ENCODE data around the gene TNFRSF18.

TNFRSF18 gene

DNA sequence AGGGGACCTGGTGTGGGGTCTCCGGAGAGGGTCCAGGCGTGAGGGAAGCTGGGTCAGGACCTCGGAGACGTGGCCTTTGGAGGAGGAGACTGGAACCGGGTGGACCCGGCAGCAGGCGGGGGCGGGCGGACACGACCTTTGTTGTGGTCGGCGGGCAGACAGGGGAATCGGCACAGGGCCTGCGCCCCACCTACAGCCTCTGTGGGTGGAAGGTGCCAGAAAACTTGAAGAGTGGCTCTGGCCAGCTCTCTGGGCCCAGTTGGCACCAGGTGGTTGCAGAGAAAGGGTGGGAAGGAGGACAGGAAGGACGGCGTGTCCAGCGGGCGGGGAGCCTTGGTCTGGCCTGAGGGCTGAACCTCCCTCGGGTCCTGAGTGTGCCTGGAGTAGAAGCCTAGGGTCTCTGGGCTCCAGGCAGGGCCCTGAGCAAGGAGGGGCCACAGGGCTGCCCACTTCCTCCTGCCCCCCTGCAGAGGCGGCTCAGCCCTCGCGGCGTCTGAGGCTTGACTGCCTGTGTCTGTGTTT is 40.4 kb downstream of the TNFRSF18 start:
- DNase-seq (ENCODE audit: low spot score) = no peak

DNA sequence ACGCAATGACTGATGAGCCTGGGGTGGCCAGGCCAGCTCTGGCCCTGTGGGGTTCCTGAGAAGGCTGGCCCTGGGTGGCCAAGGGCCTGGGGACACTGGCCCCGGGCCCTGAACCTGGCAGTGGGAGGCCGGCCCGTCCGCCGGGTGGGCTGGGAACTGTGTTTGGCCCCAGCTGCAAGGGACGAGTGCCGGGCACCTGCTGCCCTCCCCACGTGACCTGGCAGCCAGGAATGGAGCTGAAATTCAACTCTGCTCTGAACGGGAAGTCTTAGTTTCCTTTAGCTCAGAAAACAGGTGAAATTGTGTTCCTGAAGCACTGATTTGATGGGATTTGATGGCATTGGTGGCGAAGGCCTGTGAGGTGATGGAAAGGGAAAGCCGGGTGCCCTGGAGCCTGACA is 40.9 kb downstream of the TNFRSF18 start:
- DNase-seq (ENCODE audit: low spot score) = no peak

DNA sequence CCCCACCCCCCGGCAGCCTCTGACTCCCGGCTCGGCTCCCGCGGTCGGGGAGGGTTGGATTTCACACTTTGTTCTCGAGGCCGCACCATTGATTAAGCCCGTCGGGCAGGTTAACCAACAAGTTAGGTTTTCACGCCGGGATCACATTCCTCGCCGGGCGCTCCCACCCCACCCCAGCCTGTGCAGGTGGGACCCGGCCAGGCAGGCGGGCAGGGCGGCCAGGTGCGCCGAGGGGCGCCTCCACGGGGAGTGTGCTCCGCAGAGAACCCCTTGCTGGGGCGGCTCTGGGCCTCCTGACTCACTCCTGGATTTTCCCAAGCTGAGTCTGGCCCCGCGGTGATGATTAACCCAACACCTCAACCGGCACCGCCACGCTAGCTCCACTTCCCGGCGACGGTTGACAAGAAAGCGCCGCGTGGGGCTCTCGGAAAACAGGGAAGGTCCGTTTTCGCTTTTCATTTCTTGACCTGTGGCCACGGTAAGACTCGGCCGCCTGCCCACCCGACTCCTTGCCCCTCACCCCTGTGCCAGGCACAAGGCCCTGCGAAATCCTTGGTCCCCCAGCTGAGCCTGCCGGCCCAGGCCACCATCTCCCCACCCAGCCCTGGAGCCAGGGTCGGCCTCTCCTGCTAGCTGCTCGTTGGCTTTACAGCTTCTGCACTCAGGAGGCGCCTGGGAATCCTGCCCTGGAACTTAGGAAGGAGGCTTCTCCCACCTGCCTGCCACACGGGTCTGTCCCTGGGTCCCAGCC is 41.5 kb downstream of the TNFRSF18 start:
- DNase-seq (ENCODE audit: low spot score) = no peak

DNA sequence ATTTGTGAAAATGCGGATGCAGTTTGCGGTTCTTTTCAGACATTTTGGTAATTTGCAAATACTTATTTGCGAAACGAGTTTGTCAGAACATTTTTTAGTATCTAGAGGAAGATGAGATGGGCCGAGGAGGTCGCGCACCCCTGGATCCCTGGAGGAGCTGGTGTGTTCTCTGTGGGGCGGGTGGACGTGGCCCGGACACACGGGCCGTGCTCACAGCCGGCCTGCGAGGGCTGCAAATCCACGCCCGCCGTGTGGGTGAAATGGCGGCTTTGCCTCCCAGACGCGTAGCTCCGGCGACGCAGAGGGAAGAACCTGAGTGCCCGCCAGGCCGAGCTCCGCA is 42.1 kb downstream of the TNFRSF18 start:
- DNase-seq (ENCODE audit: low spot score) = no peak

DNA sequence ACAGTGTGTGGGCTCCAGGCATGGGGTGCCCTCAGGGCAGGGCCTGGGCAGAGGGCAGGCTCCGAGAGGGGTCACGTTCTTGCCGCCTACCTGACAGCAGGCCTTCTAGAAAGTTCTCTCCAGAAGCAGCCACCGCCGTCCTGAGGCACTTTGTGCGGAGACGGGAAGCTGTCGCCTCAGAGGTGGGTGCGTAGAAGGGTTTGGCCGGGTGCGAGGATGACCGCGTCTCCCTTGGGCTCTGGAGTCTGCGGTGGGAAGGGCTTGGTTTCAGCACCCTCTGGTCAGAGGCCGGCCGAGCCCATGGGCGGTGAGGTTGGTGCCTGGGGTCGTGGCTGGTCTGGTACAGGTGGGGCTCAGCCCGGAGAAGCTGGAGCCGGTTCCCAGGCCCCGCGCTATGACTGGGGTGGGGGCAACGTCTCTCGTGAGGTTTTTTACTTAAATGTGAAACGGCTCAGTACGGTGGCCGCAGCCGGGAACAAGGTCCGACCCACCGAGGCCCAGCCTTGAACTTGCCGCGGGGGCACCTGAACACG is 42.8 kb downstream of the TNFRSF18 start:
- no peak for DNase-seq (ENCODE audit: low spot score)

DNA sequence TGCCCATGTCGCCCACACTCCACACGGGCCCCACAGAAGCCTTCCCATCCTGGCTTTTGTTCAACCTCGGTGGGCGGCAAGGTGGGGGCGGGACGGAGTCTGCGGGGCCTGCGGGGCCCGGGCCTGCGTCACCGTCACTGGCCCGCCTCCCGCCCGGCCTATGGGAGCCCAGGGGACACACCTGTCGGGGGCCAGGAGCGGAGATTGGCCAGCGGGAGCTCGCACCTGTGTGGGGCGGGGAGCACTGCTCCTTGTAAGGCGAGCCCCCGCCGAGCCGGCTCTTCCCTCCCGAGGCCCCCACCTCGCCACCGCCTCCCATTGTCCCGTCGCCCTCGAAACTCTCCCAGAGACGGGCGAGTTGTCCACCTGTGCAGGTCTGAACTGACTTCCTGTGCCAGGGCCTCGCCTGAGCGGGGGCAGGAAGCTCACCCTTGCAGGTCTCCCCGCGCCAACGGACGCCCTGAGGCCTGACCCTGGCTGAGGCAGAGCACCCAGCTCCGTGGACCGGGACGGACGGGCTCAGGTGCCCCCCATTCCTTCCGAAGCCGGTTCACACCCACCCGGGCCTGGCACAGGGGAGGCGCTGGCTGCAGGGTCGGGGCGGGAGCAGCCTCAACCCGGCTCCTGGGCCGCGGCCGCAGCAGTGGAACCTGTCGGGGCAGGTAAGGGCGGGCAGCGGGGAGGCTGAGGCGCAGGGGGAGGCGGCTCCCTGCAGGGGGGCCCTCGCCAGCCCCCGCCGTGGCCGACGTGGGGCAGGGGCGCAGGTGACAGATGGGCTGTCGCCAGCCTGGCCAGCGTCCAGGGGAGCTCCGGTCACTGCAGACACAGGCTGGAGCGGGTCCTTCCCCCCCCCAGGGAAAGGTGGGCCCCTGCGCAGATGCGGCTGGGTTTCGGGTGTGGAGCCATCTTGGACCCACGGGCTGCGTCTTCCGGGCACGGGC is 43.5 kb downstream of the TNFRSF18 start:
- no peak for DNase-seq (ENCODE audit: low spot score)

DNA sequence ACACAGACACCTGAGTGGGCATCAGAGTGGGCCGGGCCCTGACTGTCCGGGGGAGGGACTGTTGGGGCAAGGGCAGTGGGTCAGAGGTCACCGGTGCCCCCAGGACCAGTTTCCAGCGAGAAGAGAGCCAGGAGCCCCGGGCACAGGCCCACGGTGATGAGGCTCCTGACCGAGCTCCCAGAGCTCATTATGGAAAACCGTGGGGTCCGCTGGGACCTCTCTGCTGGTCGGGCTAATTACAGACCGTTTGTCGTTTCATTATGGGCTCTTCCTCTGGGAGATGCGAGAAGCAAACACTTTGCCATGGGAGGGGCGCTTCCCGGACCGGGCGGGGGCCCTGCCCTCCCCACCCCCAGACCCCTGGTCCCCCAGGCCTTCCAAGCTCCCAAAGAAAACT is 44.7 kb downstream of the TNFRSF18 start:
- DNase-seq (ENCODE audit: low spot score) = no peak

DNA sequence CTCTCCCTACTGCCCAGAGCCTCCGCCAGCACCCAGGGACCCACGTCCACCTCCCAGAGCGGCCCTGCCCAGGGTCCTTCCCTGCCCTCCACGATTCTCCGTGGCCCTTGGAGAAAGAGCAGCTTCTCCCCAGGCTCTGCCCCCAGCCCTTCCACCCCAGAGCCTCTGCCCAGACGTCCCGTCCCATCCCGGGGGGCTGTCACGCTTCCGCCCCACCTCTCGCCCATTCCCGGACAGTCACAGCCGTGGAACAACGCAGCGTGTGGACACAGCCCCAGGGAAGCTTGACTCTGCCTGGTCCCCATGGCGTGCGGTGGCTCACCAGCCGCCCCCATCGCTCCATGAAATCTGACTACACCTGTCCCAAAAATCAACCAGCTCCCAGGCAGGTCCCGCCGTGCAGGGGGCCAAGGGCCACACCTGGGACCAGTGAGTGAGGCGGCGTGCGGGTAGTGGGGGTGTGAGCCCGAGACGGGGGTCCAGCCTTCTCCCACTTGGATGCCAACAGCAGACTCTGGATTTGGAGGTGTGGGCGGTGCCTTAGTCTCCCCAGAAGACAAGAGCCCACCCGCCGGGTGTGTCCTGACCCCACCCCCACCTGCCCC is 45.2 kb downstream of the TNFRSF18 start:
- no peak for DNase-seq (ENCODE audit: low spot score)

DNA sequence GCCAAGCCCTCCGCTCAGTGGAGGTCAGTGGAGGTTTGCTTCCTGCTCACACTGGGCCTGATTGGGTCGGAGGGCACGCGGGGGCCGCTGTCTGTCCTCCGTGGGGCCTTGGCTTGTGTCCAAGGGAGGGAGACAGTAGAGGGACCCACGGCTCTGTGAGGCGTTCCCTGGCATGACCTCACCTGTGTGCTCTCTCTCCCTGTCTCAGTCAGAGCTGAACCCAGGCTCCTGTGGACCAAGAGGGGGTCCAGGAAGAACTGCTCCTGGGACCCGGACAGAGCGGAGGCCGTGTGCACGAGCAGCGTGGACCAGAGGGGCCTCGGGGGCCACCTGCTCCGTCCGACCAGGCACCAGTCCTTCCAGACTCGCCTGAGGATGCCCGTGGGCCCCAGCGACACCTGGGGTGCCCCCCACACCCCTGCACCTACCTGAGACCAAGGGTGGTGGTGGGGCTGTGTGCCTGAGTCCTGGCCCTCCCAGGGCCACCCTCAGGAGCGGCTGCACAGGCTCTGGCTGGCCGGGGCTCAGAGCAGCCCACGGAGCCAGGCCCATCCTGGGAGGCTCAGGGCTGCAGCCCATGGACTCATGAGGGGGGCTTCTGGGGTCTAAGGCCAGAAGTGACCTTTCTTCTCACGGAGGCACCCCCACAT is 46.0 kb downstream of the TNFRSF18 start:
- no peak for DNase-seq (ENCODE audit: low spot score)

DNA sequence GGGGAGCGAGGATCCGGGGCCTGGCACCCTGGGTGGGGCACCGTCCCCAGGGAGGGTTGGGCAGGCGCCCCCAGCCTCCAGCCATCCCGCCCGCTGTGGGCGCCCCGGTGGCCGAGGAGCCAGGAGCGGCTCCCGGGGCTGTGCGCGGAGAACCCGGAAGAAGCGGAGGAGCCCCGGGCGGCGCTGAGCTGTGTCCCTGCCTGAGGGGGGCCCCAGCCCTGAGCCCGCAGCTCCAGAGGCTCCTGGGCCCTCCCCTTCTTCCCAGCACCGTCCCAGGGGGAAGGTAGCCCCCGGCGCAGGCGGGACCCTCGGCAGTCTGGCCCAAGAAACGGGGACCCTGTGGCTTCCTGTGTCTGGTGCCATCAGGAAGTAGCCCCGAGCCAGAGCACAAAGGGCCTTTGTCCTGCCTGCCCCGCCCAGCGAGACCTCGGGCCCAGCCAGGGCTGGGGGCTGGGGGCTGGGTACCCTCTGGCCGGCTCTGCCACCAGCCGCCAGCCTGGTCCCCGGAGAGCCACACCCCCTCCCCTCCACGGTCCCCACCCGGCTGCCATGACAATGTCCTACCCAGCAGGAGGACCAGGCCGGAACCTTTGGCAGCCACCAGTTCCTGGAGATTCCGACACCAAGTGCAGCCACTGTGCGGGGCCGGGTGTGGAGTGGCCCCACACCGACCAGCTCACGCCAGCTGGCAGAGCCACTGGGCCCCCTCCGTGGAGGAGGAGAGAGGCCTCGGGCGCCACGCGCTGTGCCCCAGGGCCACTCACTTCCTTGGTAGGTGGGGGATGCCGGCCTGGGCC is 48.3 kb downstream of the TNFRSF18 start:
- no peak for DNase-seq (ENCODE audit: low spot score)

DNA sequence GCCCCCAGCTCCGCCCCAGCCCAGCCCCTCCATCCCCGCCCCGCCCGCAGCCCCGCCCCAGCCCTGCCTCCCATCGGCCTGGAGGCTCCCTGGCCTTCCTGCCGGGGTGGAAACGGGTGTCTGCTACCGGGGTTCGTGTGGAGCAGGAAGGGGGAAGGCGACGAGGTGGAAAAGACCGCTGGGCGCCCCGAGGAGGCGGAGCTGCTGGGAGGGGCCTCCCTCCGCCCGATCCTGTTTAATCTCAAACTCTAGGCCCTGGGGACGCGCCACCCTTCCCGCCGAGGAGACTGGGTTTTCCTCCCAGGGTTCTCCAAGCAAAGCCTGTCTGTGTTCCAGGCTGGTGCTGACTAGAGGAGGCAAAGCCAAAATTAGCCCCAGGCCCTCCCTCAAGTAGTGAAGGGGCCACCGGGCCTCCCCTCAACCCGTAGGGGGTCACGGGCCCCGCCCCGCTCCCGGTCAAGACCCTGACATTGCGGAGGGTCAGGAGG is 48.9 kb downstream of the TNFRSF18 start:
- DNase-seq (ENCODE audit: low spot score) = no peak

DNA sequence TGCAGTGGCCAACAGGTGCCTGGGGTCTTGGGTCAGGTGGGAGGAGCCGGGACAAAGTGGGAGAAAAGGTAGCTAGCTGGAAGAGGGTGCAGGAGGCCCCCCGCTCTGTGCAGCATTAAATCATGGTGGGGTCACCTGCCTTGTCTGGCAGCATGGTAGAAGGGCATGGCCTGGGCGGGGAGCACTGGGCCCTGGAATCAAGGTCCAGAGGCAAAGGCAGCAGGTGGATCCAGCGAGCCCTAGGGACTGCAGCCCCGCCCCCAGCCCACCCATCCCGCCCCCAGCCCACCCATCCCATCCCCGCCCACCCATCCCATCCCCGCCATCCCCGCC is 49.4 kb downstream of the TNFRSF18 start:
- DNase-seq (ENCODE audit: low spot score) = no peak

DNA sequence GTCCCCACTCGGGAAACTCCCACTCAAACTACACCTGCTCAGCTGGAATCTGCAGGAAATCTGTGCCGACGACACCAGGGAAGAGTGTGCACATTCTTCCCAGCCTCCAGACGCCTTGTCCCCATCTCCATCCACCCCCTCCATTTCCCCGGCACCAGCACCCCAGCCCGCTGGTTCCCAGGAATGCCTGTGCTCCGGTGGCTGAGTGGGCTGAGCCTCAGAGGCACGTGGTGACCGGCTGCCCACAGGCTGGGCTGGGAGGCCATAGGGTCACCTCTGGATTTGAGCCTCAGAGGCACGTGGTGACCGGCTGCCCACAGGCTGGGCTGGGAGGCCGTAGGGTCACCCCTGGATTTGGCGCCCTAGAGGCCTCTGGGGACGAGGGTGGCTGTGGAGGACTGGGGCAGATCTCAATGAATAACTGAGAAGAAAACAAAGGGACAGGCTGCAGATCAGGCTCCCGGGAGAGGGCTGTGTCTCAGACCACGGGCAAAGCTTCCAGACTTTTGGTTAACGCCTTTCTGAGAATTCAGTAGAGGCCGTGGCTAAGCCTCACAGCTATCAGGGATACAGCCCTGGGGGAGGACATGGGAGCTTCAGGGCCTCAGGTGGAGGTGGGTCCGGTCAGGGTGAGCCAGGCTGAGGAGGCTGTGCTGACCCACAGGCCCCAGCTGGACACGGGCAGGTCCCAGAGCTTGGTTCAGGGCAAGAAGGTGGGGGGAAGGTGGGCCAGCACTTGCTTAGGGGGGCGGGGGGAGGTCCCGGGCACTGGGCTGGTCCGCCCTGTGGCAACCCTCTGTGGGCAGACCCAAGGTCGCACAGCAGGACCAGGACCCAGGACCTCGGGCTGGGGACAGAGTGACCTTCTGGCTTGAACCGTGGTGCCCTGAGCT is 50.0 kb downstream of the TNFRSF18 start:
- DNase-seq (ENCODE audit: low spot score) = no peak

DNA sequence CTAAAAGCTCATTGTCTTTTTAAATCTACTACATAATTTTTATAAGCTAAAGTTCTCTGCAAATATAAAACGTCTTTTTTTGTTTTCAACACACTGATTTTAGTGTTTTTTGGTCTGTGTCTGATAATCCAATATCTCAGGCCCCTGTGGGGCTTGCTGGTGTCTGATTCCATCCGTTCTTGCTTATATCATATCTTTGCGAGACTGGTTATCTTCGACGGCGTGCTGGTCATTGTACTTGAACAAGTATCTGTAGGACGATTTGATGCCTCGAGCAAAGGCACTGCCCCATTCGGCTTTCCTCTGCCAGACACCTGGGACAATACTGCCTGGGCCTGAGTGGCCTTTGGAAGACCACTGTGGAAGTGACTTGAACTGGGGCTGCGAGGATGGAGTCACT is 51.1 kb downstream of the TNFRSF18 start:
- no peak for DNase-seq (ENCODE audit: low spot score)

DNA sequence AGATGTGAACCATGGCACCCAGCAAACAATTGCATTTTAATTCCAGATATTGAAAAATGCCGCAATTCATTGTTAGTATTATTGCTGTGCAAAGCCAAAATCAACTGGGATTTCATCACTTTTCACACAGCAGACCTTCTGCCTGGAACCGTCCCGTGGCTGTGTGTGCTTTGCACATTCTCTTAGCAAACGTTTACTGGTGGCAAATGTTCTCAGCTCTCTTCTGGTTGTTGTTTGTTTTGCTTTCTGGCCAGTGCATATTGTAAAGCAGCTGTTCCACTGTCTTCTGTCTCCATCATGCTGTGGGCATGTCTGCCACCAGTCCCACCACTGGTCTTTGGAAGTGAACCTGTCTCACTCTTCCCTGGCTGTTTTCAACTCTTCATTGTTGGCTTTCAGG is 52.5 kb downstream of the TNFRSF18 start:
- no peak for DNase-seq (ENCODE audit: low spot score)
